Measurements from ENCODE around the gene PPP2CA. TPM values are rescaled to one million over a fixed set of nuclear protein-coding genes. Genes with fewer than 3 reads are reported as not detected.

The PPP2CA gene
- total and polyA plus RNA-seq, 9 of the 15 experiments (the other 6 are each of a cell fraction or from before 2014, with no cell fraction given): 23.0 to 257 (median 109) TPM

- TF ChIP-seq CHD7 (IDR thresholded peaks at IDR 0.05; ENCODE audit: low read depth, low read length): no peak
- TF ChIP-seq TEAD1 (CRISPR knock-in tag; IDR thresholded peaks at IDR 0.05): peak in 1 of 2 experiments; percentile 88; a peak in 1 of 4 replicates
- TF ChIP-seq, protein P1, sequence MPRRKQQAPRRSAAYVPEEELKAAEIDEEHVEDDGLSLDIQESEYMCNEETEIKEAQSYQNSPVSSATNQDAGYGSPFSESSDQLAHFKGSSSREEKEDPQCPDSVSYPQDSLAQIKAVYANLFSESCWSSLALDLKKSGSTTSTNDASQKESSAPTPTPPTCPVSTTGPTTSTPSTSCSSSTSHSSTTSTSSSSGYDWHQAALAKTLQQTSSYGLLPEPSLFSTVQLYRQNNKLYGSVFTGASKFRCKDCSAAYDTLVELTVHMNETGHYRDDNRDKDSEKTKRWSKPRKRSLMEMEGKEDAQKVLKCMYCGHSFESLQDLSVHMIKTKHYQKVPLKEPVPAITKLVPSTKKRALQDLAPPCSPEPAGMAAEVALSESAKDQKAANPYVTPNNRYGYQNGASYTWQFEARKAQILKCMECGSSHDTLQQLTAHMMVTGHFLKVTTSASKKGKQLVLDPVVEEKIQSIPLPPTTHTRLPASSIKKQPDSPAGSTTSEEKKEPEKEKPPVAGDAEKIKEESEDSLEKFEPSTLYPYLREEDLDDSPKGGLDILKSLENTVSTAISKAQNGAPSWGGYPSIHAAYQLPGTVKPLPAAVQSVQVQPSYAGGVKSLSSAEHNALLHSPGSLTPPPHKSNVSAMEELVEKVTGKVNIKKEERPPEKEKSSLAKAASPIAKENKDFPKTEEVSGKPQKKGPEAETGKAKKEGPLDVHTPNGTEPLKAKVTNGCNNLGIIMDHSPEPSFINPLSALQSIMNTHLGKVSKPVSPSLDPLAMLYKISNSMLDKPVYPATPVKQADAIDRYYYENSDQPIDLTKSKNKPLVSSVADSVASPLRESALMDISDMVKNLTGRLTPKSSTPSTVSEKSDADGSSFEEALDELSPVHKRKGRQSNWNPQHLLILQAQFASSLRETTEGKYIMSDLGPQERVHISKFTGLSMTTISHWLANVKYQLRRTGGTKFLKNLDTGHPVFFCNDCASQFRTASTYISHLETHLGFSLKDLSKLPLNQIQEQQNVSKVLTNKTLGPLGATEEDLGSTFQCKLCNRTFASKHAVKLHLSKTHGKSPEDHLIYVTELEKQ (CRISPR knock-in tag; IDR thresholded peaks at IDR 0.05): no peak
- peak; percentile 99 for TF ChIP-seq ATF3 (IDR thresholded peaks at IDR 0.05)
- TF ChIP-seq ATF3 (CRISPR knock-in tag; conservative IDR thresholded peaks at IDR 0.05): peak; percentile 86; the same call in 1 of the 2 replicates
- TF ChIP-seq PHB (CRISPR knock-in tag; IDR thresholded peaks at IDR 0.05): no peak
- TF ChIP-seq ELF1 (tag; IDR thresholded peaks at IDR 0.05): peak; percentile 59; the same call in 1 of the 2 replicates
- TF ChIP-seq DNMT1 (IDR thresholded peaks at IDR 0.05): no peak
- no peak for TF ChIP-seq ZBTB8A (IDR thresholded peaks at IDR 0.05; ENCODE audit: partially characterized antibody)
- TF ChIP-seq NR2F6 (CRISPR knock-in tag; IDR thresholded peaks at IDR 0.05): no peak
- TF ChIP-seq XRCC5 (IDR thresholded peaks at IDR 0.05; ENCODE audit: low read depth, low read length): no peak
These were observed 23.9 kb upstream of the PPP2CA start (continued) for GRCh38 chr5:134249469-134250379.

All from K562 (cell line).